HepG2 (cell line): ENCODE results near the gene FGF14. TPM values are rescaled to one million over a fixed set of nuclear protein-coding genes. Genes with fewer than 3 reads are reported as not detected.

Source experiments
- ATAC-seq: fragments of 200-7000 bp; cut with Tn5 transposase; 3 replicates; pipeline ENCODE4 v1.9.1; 2020; ENCODE audit warnings: mild to moderate bottlenecking, moderate library complexity
- BruUV-seq: library from RNA; stranded (reverse); fragments of 400-500 nt; replicated peaks from 2 replicates; lab custom pipeline; 2021; lab: Mats Ljungman, UMichigan
- CTCF ChIA-PET: fragments of 300-600 bp; formaldehyde crosslinking; extraction: SDS; loops from one replicate; lab custom pipeline; 2021; ENCODE audit warnings: low total read pairs, inconsistent platforms, low intra/inter-chr PET ratio; lab: Yijun Ruan, JAX
- POLR2A ChIA-PET: fragments of 350-600 bp; sonication (Branson Sonifier 250); formaldehyde crosslinking; loops from one replicate; lab custom pipeline; 2020; ENCODE audit warnings: antibody characterized with exemption, inconsistent platforms; lab: Yijun Ruan, JAX
- DNase-seq: peaks from one replicate; pipeline ENCODE4 v3.0.0-alpha.2; 2015; ENCODE audit warnings: low spot score
- FAIRE-seq: peaks from 3 replicates; lab custom pipeline; 2011; peaks lifted over from hg19 to GRCh38; lab: Jason Lieb, UNC
- H2AFZ ChIP-seq: one replicate; pipeline ENCODE4 v1.6.1; 2011; ENCODE audit warnings: low read length, inconsistent platforms
- H3K27ac ChIP-seq: fragments of 300-600 bp; 3 replicates; pipeline ENCODE4 v1.8.0; 2011; ENCODE audit warnings: mixed run types, mild to moderate bottlenecking, mixed read lengths, low read length, inconsistent platforms; ENCODE audit not compliant: insufficient read depth; ENCODE audit errors: extremely low read length
- H3K27me3 ChIP-seq, 2 experiments: fragments of 200-600 bp in 1 of 2; 2 replicates in 1 of 2; 3 replicates in 1 of 2; pipeline versions ENCODE4 v1.6.0 to v1.8.0; 2011; ENCODE audit warnings: low read length in 2 of 2, mild to moderate bottlenecking in 2 of 2, moderate library complexity in 2 of 2, inconsistent platforms in 1 of 2; ENCODE audit not compliant: insufficient read depth in 2 of 2, control insufficient read depth in 1 of 2
- H3K36me3 ChIP-seq, 2 experiments: fragments of 200-600 bp in 1 of 2; replicated peaks in 1 of 2; 2 replicates in 1 of 2; 3 replicates in 1 of 2; pipeline versions ENCODE4 v1.5.1 to v1.8.0; 2011; ENCODE audit warnings: low read length in 2 of 2, inconsistent platforms in 1 of 2; ENCODE audit not compliant: insufficient read depth in 2 of 2, control insufficient read depth in 1 of 2
- H3K4me1 ChIP-seq: 2 replicates; pipeline ENCODE4 v1.5.1; 2012; ENCODE audit warnings: low read length, inconsistent platforms; ENCODE audit not compliant: insufficient read depth
- H3K4me2 ChIP-seq: 2 replicates; pipeline ENCODE4 v1.6.0; 2011; ENCODE audit warnings: low read depth, low read length, inconsistent platforms
- H3K4me3 ChIP-seq, 3 experiments: fragments of 200-600 bp in 1 of 3; sonication (generic), shearing (Covaris generic) in 1 of 3; replicated peaks in 1 of 3; 2 replicates each; pipeline ENCODE4 v1.5.1; 2011 to 2016; ENCODE audit warnings: low read length in 3 of 3, inconsistent platforms in 2 of 3, low read depth in 2 of 3, mild to moderate bottlenecking in 2 of 3, control low read depth in 1 of 3, mixed read lengths in 1 of 3; ENCODE audit not compliant: insufficient read depth in 1 of 3
- H3K79me2 ChIP-seq: one replicate; pipeline ENCODE4 v1.6.1; 2011; ENCODE audit warnings: low read length, inconsistent platforms; ENCODE audit not compliant: insufficient read depth
- H3K9ac ChIP-seq: 2 replicates; pipeline ENCODE4 v1.6.0; 2011; ENCODE audit warnings: mild to moderate bottlenecking, low read depth, low read length, inconsistent platforms; ENCODE audit not compliant: insufficient read depth
- H3K9me3 ChIP-seq: 2 replicates; pipeline ENCODE4 v1.5.1; 2012; ENCODE audit warnings: mild to moderate bottlenecking, low read length
- H4K20me1 ChIP-seq: 2 replicates; pipeline ENCODE4 v1.6.0; 2011; ENCODE audit warnings: inconsistent platforms, mild to moderate bottlenecking, low read length, moderate library complexity; ENCODE audit not compliant: insufficient read depth
- MXD4 ChIP-seq: IDR thresholded peaks from 2 replicates; pipeline ENCODE4 v1.6.1; 2016; ENCODE audit warnings: mild to moderate bottlenecking, missing biosample characterization, missing genetic modification reagents
- POLR2G ChIP-seq: fragments of 200-400 bp; formaldehyde crosslinking; IDR thresholded peaks from 2 replicates; pipeline ENCODE4 v1.6.1; 2018; ENCODE audit warnings: mild to moderate bottlenecking, low read depth, low read length, moderate library complexity
- SIX4 ChIP-seq: sonication (generic); formaldehyde crosslinking; IDR thresholded peaks from 2 replicates; pipeline ENCODE4 v1.4.0; 2020; ENCODE audit warnings: missing genetic modification reagents
- THAP9 ChIP-seq: sonication (generic); formaldehyde crosslinking; IDR thresholded peaks from 2 replicates; pipeline ENCODE4; 2020; ENCODE audit warnings: missing genetic modification reagents, mild to moderate bottlenecking, borderline replicate concordance
- ZBED4 ChIP-seq: sonication (generic); formaldehyde crosslinking; IDR thresholded peaks from 2 replicates; pipeline ENCODE4 v1.4.0; 2020; ENCODE audit warnings: missing genetic modification reagents, borderline replicate concordance
- in situ Hi-C: cut with HindIII; loops from 2 replicates; pipeline ENCODE4 v1.10.0; 2017; ENCODE audit warnings: low pct_unique_long_range_greater_than_20kb; ENCODE audit not compliant: extremely low pct_ligation_motif_present
- intact Hi-C: fragments of 100-400 bp; cut with micrococcal nuclease; formaldehyde crosslinking; loops from one replicate; pipeline ENCODE4 v1.10.0; 2022; ENCODE audit not compliant: unreplicated experiment
- polyA plus RNA-seq, 8 experiments: library from polyadenylated mRNA; depleted of rRNA in 3 of 8; stranded (reverse) in 7 of 8; unstranded in 1 of 8; fragments of >200 nt; fragmentation: Illumina TruSeq in 4 of 8; extraction: Trizol in 4 of 8; gene quantifications; 2 replicates each; pipeline versions ENCODE4 v1.2.1 to v1.2.3, GENCODE V29; 2011 to 2016; ENCODE audit warnings: low read depth in 4 of 8, missing spikeins in 1 of 8, mixed read lengths in 1 of 8; ENCODE audit not compliant: insufficient read depth in 1 of 8
- total RNA-seq, 5 experiments: library from RNA; depleted of rRNA; stranded (reverse); fragments of >200 nt; fragmentation: Illumina TruSeq; extraction: Trizol; gene quantifications; 2 replicates each; pipeline ENCODE4 v1.2.3, GENCODE V29; 2016; ENCODE audit warnings: low read depth in 1 of 5

Gene FGF14
- total and polyA plus RNA-seq, 2 of the 13 experiments (the other 11 are each of a cell fraction or from before 2014, with no cell fraction given) = not detected

- H3K27ac ChIP-seq = no peak overlapping the region
- H3K79me2 ChIP-seq = no peaks in the 10 kb centered on the region
- H3K9me3 ChIP-seq = peaks cover 26% of the 10 kb centered on the region
- H3K36me3 ChIP-seq = no peaks in the 10 kb centered on the region
- no peak for ATAC-seq
- DNase-seq = no peak
- no peaks in the 10 kb centered on the region for H4K20me1 ChIP-seq
- H3K4me2 ChIP-seq = no peak overlapping the region
- BruUV-seq = no TSS peak
- in situ Hi-C loops (no loop called here), intact Hi-C loops (no loop called here)
- ChIA-PET CTCF (no interaction called here), POLR2A (no interaction called here)
- TF ChIP-seq THAP9 (CRISPR knock-in tag) (no peak), MXD4 (CRISPR knock-in tag) (no peak), SIX4 (CRISPR knock-in tag) (no peak), POLR2G (no peak), ZBED4 (no peak)
- no peak overlapping the region for H3K4me3 ChIP-seq
- no peak overlapping the region for H2AFZ ChIP-seq
- H3K27me3 ChIP-seq = no peaks in the 10 kb centered on the region
- no peak overlapping the region for H3K9ac ChIP-seq
- no peak for FAIRE-seq
- no peaks in the 10 kb centered on the region for H3K4me1 ChIP-seq
Measured at GRCh38 chr13:102018716-102019115, 383.1 kb downstream of the FGF14 start.
